GM18858 (cell line): ENCODE measurements around the gene FAM181A.

Experiments
- ATAC-seq: cut with Tn5 transposase; IDR thresholded peaks from one replicate; pipeline ENCODE4 v1.9.1; 2021; ENCODE audit not compliant: unreplicated experiment

Gene FAM181A

GRCh38 chr14:93926873-93927799 is at the start of gene FAM181A:
FAM181A (plus strand) TSS chr14:93927344; CDS start chr14:93928286, 942 bp downstream.
- ATAC-seq: no peak

- no peak for ATAC-seq
Observed at GRCh38 chr14:93878212-93878611, 48.9 kb upstream of the FAM181A start.

- no peak for ATAC-seq
Observed at GRCh38 chr14:93878871-93879270, 48.3 kb upstream of the FAM181A start.

- ATAC-seq: no peak
Observed at GRCh38 chr14:93879362-93879983, 47.7 kb upstream of the FAM181A start.

GRCh38 chr14:93880021-93880820 is 46.9 kb upstream of the FAM181A start:
- no peak for ATAC-seq

GRCh38 chr14:93884950-93885349 is 42.2 kb upstream of the FAM181A start:
- ATAC-seq: no peak

GRCh38 chr14:93888995-93889394 is 38.1 kb upstream of the FAM181A start:
- ATAC-seq: no peak

- ATAC-seq: no peak
Observed at GRCh38 chr14:93889739-93890483, 37.2 kb upstream of the FAM181A start.

- no peak for ATAC-seq
Observed at GRCh38 chr14:93891756-93892504, 35.2 kb upstream of the FAM181A start.

GRCh38 chr14:93892505-93892839 is 34.7 kb upstream of the FAM181A start:
- ATAC-seq: no peak

GRCh38 chr14:93892923-93893558 is 34.1 kb upstream of the FAM181A start:
- no peak for ATAC-seq

GRCh38 chr14:93893661-93894261 is 33.4 kb upstream of the FAM181A start:
- ATAC-seq: no peak

- no peak for ATAC-seq
Observed at GRCh38 chr14:93895023-93895604, 32.0 kb upstream of the FAM181A start.

- ATAC-seq: no peak
Observed at GRCh38 chr14:93897476-93897845, 29.7 kb upstream of the FAM181A start.

- ATAC-seq: no peak
Observed at GRCh38 chr14:93898081-93898611, 29.0 kb upstream of the FAM181A start.

GRCh38 chr14:93898731-93899130 is 28.4 kb upstream of the FAM181A start:
- no peak for ATAC-seq

GRCh38 chr14:93901813-93902212 is 25.3 kb upstream of the FAM181A start:
- ATAC-seq: no peak

GRCh38 chr14:93902619-93903307 is 24.4 kb upstream of the FAM181A start:
- ATAC-seq: no peak
